ENCODE measurements around the gene KXD1.
"Not testable (repeated sequence)": the region's sequence is repeated elsewhere in the genome, so short reads cannot be mapped to it uniquely, and the experiment has no call there.

KXD1 gene

DNA sequence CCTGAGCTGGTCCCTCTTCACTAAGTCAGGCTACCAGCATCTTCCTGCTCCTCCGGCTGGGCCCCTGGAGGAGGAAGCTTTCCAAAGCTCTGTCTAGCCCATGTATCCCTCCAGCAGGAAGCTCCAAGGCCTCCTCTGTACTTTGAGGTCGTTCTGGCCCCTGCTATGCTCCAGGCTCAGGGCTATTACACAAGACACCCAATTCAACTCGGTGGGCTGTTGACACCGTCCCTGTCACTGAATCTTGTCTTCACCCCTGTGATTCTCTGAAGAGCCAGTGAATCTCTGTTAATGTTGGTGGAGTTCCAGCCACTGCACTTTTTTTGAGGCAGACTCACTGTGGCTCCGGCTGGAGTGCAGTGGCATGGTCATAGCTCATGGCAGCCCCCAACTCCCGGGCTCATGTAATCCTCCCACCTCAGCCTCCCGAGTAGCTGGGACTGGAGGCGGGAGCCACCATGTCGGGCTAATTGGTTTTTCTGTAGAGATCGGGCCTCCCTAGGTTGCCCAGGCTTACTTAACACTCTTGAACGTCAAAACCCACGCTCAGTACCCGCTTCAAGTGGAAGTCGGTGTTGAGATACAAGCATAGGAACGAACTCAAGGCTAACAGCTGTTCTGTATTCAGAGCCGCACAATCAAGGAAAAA is 30.4 kb downstream of the KXD1 start:
- H3K4me1 ChIP-seq (ENCODE audit: insufficient read depth, low read length), result peaks cover 5% of the 10 kb centered on the region
- H3K4me3 ChIP-seq (ENCODE audit: low read length), result peak overlapping the region; percentile 83
- H3K36me3 ChIP-seq (ENCODE audit: insufficient read depth, low read length), result peaks cover 4% of the 10 kb centered on the region; the same call in 1 of the 2 replicates
- H3K9ac ChIP-seq (ENCODE audit: low read depth, low read length), result peak overlapping the region; percentile 92
- peak overlapping the region; percentile 95 for H3K27ac ChIP-seq (ENCODE audit: low read depth, low read length)
- H3K27me3 ChIP-seq (ENCODE audit: insufficient read depth, low read length), result no peaks in the 10 kb centered on the region
- no peaks in the 10 kb centered on the region for H3K9me3 ChIP-seq (ENCODE audit: insufficient read depth, low read depth, low read length)
- WGBS, result 59% methylated on average over 16 of the region's 16 CpGs

DNA sequence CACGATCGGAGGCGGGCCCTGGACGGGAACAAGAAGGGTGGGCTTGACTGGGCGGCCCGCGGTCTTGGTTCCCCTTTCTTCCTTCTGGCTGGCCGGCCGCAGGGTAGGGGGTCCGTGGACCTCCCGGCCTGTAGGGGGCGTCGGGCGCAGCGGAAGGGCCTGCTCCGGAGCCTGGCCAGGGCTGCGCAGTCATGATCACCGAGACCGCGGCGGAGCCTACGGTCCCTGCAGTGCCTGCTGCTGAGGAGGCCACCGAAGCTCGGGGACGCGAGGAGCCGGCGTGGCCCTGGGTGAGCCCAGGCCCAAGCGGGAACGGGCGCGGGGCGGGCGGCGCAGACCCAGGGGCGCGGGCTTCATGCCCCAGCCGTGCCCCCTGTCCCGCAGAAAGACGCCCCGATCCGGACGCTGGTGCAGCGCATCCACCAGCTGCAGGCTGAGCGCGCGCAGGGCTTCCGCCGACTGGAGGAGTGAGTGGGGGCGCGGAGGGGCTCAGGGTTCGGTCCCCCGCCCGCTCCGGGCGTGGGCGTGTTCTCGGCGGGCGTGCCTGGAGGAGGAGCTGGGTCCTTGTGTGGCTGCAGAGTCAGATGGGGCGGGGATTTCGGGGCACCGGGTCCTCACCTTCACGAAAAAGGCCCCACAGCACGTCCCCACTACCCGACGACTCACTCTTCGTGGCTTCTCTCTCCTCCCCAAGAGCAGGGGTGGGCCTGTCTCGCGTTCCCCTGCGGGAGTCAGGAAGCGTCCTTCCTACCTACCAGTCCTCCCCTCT is 31.1 kb downstream of the KXD1 start, which contains the start of gene REX1BD:
REX1BD (plus strand) TSS at position 188 of the 769 bp plus-strand sequence; CDS start at position 192, 4 bp downstream.
- Histone ChIP-seq H3K27ac (ENCODE audit: low read depth, low read length) (peak within 1 kb of the TSS; percentile 95), H3K9ac (ENCODE audit: low read depth, low read length) (peak within 1 kb of the TSS; percentile 92), H3K9me3 (ENCODE audit: insufficient read depth, low read depth, low read length) (no peaks in the 10 kb centered on the region), H3K4me1 (ENCODE audit: insufficient read depth, low read length) (peaks cover 9% of the 10 kb centered on the region), H3K27me3 (ENCODE audit: insufficient read depth, low read length) (no peaks in the 10 kb centered on the region), H3K36me3 (ENCODE audit: insufficient read depth, low read length) (peaks cover 4% of the 10 kb centered on the region; the same call in 1 of the 2 replicates), H3K4me3 (ENCODE audit: low read length) (peak within 1 kb of the TSS; percentile 83)
- under 1% methylated on average over 72 of the region's 72 CpGs for WGBS

DNA sequence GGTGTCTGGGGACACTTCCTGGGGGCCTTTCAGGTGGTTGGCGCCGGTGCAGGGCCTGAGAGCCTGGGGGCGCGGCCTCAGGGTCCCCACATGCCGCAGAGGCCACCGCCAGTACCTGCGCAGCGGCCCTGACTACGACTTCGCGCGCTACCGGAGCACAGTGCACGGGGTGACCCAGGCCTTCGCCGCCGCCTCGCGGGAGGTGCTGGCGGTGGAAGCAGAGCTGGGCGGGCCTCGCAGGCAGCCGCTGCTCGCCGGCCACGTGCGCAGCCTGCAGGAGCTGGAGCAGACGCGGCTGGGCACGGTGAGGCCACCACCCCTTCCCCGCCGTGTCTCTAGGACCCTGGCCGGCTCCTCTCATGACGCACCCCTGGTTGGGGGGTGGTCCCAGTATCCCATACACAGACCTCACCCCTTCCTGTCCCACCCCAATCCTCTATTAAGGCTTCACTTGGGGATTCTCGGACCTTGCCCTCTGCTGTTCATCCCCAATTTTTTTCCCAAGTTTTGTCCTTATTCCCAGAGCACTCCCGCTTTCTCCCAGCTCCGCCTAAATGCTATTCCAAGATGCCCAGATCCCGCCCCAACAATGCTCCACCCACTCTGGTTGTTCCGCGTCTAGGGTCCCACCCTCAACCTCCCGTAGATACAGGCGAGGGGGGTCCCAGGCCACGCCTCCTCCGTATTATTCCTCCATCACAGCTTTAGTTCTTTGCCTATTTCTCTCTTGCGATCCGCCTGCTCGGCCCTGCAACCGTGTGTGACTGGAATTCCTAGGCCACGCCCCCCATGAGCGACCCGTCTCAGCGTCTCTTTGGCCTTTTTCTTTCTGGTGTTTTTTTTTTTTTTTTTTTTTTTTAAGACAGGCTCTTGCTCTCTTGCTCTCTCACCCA is 32.0 kb downstream of the KXD1 start:
- peaks cover 9% of the 10 kb centered on the region for H3K4me1 ChIP-seq (ENCODE audit: insufficient read depth, low read length)
- WGBS, result under 1% methylated on average over 50 of the region's 52 CpGs
- H3K4me3 ChIP-seq (ENCODE audit: low read length), result peak overlapping the region; percentile 83
- H3K9me3 ChIP-seq (ENCODE audit: insufficient read depth, low read depth, low read length), result no peaks in the 10 kb centered on the region
- peak overlapping the region; percentile 95 for H3K27ac ChIP-seq (ENCODE audit: low read depth, low read length)
- peak overlapping the region; percentile 92 for H3K9ac ChIP-seq (ENCODE audit: low read depth, low read length)
- H3K27me3 ChIP-seq (ENCODE audit: insufficient read depth, low read length), result no peaks in the 10 kb centered on the region; the same call in 1 of the 2 replicates
- peaks cover 4% of the 10 kb centered on the region; the same call in 1 of the 2 replicates for H3K36me3 ChIP-seq (ENCODE audit: insufficient read depth, low read length)

DNA sequence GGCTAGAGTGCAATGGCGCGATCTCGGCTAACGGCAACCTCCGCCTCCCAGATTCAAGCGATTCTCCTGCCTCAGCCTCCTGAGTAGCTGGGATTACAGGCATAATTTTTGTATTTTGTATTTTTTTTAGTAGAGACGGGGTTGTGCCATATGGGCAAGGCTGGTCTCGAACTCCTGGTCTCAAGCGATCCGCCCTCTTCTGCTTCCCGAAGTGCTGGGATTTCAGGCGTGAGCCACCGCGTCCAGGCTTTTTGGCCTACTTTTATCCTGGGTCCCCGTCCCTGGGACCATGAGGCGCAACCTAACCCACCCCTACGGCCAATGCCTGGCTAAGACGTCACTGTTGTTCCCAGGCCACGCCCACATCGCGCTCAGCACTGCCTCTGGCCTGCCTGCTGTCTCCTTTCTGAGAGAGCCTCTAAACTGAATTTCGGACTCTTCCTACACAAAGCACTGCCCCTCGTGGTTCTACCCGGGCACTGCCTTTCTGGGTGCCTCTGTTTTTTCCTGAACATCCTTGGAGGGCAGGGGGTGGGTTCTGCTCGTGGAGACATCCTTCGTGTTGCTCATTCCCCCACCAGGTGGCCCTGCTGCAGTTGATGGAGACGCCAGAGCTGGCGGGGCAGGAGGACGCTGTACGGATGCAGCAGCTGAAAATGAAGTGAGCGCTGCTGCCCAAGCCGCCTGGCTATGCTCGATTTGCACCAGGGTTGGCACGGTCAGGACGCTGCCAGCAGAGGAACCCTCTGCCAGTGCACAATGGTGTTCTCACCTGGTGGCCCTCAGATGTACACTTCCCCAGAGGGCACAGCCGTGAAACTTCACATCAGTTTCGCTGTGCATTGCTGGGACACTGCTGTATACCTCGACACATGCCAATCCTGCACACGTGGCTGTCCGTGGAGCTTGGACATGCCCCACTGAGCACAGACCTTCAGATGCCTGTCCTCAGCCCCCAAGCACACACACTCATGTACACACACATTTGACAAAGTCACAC is 32.9 kb downstream of the KXD1 start:
- H3K9ac ChIP-seq (ENCODE audit: low read depth, low read length), result peak overlapping the region; percentile 92
- H3K4me1 ChIP-seq (ENCODE audit: insufficient read depth, low read length), result peaks cover 12% of the 10 kb centered on the region
- H3K27me3 ChIP-seq (ENCODE audit: insufficient read depth, low read length), result no peaks in the 10 kb centered on the region; the same call in 1 of the 2 replicates
- H3K9me3 ChIP-seq (ENCODE audit: insufficient read depth, low read depth, low read length), result no peaks in the 10 kb centered on the region
- H3K4me3 ChIP-seq (ENCODE audit: low read length), result peak overlapping the region; percentile 83
- peaks cover 4% of the 10 kb centered on the region; the same call in 1 of the 2 replicates for H3K36me3 ChIP-seq (ENCODE audit: insufficient read depth, low read length)
- 30% methylated on average over 40 of the region's 40 CpGs for WGBS
- H3K27ac ChIP-seq (ENCODE audit: low read depth, low read length), result peak overlapping the region; percentile 72

DNA sequence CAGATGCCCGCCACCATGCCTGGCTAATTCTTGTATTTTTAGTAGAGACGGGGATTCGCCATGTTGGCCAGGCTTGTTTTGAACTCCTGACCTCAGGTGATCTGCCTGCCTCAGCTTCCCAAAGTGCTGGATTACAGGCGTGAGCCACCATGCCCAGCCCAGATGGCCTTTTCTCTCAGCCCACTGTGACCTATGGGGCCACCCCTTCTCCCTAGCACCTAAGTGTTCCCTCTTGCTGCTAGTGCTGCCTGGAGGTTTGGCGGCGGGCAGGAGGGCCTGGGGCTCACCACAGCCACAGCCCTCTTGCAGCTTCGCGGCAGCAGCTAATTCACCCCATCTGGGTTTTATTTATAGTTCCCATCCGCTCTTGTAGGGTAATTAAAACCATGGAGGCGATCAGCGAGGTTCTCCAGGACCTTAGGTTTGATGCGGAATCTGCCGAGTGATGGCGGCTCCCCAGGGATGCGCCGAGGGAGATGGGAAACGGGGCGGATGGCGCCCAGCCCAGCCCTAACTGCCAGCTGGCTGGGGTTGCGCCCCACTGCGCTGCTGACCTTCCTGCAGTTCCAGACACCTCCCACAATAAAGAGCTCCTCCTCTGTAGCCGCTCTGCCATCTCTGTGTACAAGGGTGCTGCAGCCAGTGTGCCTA is 34.2 kb downstream of the KXD1 start:
- H3K27ac ChIP-seq (ENCODE audit: low read depth, low read length), result no peak overlapping the region
- H3K4me3 ChIP-seq (ENCODE audit: low read length), result no peak overlapping the region
- H3K9me3 ChIP-seq (ENCODE audit: insufficient read depth, low read depth, low read length), result no peaks in the 10 kb centered on the region
- H3K4me1 ChIP-seq (ENCODE audit: insufficient read depth, low read length), result peaks cover 13% of the 10 kb centered on the region
- H3K36me3 ChIP-seq (ENCODE audit: insufficient read depth, low read length), result peaks cover 4% of the 10 kb centered on the region; the same call in 1 of the 2 replicates
- WGBS, result 95% methylated on average over 22 of the region's 22 CpGs
- no peaks in the 10 kb centered on the region; the same call in 1 of the 2 replicates for H3K27me3 ChIP-seq (ENCODE audit: insufficient read depth, low read length)
- H3K9ac ChIP-seq (ENCODE audit: low read depth, low read length), result no peak overlapping the region

DNA sequence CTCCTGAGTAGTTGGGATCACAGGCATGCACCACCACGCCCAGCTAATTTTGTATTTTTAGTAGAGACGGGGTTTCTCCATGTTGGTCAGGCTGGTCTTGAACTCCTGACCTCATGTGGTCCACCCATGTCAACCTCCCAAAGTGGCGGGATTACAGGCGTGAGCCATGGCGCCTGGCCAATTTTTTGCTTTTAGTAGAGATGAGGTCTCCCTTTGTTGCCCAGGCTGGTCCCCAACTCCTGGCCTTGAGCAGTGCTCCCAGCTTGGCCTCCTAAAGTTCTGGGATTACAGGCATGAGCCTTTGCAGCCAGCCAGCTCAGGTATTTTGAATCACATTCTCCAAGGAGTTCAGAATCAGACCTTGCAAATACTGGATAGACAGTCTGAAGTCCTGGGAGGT is 35.1 kb downstream of the KXD1 start:
- H3K9ac ChIP-seq (ENCODE audit: low read depth, low read length); H3K27me3 ChIP-seq (ENCODE audit: insufficient read depth, low read length); H3K36me3 ChIP-seq (ENCODE audit: insufficient read depth, low read length); H3K9me3 ChIP-seq (ENCODE audit: insufficient read depth, low read depth, low read length); H3K27ac ChIP-seq (ENCODE audit: low read depth, low read length); H3K4me3 ChIP-seq (ENCODE audit: low read length): not testable (repeated sequence)
- peaks cover 18% of the 10 kb centered on the region for H3K4me1 ChIP-seq (ENCODE audit: insufficient read depth, low read length)
- 93% methylated on average over 5 of the region's 5 CpGs for WGBS

DNA sequence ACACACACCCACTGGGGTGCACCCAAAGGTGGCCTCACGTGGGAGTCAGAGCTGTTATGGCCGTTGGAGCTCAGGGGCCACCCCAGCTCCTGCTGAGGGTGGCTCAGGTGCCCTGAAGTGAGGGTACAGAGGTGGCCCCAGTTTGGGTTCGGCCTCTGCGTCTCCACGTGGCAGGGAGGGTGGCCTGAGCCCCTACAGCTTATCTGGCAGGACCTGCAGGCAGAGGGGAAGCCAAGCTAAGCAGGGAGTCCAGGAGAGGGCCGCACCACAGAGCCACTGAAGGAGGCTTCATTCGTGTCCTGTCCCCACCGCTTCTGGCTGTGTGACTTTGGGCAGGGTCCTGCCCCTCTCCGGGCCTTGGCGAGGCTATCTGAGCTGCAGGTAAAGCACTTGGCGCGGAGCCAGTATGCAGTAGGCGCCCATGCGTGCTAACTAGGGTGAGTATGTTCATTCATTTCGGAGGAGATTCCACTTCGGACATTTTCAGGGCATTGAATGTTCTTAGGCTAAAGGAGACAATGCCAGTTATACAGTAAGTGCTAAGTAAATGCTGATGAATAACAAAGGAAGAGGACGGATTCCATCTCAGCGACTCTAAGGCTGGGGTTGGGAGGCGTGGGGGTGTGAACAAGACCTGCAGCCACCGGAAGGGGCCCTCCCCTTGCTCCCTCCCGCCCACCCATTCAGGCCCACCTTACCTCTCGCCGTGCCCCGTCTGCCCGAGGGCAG is 35.9 kb downstream of the KXD1 start:
- Histone ChIP-seq H3K36me3 (ENCODE audit: insufficient read depth, low read length) (peaks cover 4% of the 10 kb centered on the region; the same call in 1 of the 2 replicates), H3K9me3 (ENCODE audit: insufficient read depth, low read depth, low read length) (no peaks in the 10 kb centered on the region), H3K4me3 (ENCODE audit: low read length) (peak overlapping the region; percentile 42), H3K27me3 (ENCODE audit: insufficient read depth, low read length) (peaks cover 1% of the 10 kb centered on the region), H3K4me1 (ENCODE audit: insufficient read depth, low read length) (peaks cover 14% of the 10 kb centered on the region), H3K9ac (ENCODE audit: low read depth, low read length) (peak overlapping the region; percentile 24), H3K27ac (ENCODE audit: low read depth, low read length) (peak overlapping the region; percentile 89; the same call in 1 of the 2 replicates)
- 20% methylated on average over 23 of the region's 25 CpGs for WGBS

DNA sequence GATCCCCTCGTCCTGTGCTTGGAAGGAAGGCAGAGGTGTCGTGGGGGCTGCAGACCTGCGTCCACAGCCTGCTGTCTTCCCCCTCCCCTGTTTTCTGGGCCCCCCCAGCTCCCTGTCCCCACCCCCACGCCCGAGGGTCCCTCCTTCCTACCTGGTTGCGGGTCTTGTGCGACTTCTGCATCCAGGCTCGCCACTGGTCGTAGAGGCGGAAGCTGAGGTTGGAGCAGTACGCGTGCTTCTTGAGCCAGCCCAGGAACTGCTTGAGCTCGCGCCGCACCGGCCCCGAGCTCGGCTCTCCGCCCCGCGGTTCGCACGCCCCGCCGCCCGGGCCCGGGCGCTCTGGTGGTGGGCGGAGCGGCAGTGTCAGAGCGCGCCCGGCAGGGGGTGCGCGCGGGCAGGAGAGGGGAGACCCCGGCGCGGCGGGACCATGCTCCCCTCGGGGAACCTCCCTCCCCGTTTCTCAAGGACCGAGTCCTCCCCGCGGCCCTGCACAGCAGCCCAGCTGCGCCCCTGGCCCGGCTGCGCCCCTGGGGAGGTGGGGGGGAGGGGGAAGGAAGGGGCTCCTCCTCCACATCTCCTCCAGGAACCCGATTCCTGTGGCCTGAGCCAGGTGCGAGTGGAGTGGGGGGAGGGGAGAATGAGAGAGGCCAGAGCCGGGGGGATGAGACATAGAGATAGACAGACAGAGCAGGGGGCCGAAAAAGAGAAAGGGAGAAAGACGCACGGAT is 36.6 kb downstream of the KXD1 start:
- H3K36me3 ChIP-seq (ENCODE audit: insufficient read depth, low read length), result peaks cover 4% of the 10 kb centered on the region; the same call in 1 of the 2 replicates
- peak overlapping the region; percentile 89; the same call in 1 of the 2 replicates for H3K27ac ChIP-seq (ENCODE audit: low read depth, low read length)
- H3K9me3 ChIP-seq (ENCODE audit: insufficient read depth, low read depth, low read length), result no peaks in the 10 kb centered on the region
- peaks cover 6% of the 10 kb centered on the region for H3K27me3 ChIP-seq (ENCODE audit: insufficient read depth, low read length)
- H3K4me1 ChIP-seq (ENCODE audit: insufficient read depth, low read length), result peaks cover 14% of the 10 kb centered on the region
- WGBS, result under 1% methylated on average over 47 of the region's 54 CpGs
- H3K4me3 ChIP-seq (ENCODE audit: low read length), result peak overlapping the region; percentile 42
- peak overlapping the region; percentile 59 for H3K9ac ChIP-seq (ENCODE audit: low read depth, low read length)
